Myocyte (in vitro differentiated cells): ENCODE data around the gene POLD4. TPM values are rescaled to one million over a fixed set of nuclear protein-coding genes. Genes with fewer than 3 reads are reported as not detected.

Experiments
- DNase-seq: peaks from one replicate; pipeline ENCODE4 v3.0.0-alpha.2; 2012; ENCODE audit warnings: low read depth
- total RNA-seq: library from RNA; depleted of rRNA; stranded (reverse); fragments of >200 nt; gene quantifications from 2 replicates; pipeline ENCODE4 v1.2.3, GENCODE V29; 2014

POLD4 gene
- total RNA-seq, 1 donor from 2014 or later, result 105 TPM

DNA sequence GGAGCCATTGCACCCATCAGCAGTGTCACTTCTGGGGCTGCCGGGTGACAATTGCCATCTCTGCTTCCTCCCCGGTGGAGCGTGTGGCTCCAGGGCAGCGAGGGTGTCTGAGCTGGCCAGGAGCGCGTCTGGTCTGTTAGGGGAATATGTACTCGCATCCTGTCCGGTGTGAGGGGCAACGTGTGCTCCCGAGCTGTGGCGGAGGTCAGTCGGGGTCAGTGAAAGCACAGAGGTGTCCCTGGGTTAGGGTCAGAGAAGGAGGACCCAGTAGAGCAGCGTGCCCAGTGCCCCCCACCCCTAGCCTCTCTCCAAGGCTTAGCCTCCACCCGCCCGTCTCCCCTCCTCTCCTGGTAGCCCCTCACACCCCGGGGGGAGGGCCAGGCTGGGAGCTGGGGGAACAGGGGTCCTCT is 18.6 kb upstream of the POLD4 start:
- no peak for DNase-seq

DNA sequence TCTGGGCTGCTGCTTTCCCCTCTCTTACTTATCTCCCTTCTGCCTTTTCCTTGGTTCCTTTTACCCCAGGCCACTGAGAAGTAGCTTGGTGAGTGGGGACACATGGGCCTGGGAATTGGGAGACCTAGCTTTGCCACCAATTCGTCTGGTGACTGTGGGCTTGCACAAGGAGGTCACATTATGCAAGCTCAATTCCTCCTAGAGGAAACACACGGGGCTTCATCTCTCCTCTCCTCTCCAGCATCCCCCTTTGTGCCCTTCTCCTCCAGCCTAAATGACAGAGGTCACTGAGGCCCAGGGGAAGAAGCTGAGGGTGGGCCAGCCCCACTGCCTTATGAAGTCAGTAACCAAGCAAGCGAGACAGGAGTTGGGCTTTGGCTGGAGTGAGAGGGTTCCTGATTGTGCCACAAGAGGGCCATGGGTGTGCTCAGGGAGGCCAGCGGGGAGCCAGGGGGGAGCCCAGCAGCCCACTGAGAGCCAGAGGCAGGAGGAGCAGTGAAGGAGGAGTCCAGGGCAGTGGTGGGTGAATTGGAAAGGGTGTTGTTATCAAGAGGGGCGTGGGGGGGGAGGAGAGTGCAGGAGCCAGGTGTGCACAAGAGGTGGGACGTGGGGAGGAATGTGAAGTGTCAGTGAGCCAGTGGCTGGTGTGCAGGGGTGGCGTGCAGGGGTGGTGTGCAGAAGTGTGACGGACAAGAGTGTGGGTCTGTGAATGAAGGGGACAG is 18.0 kb upstream of the POLD4 start:
- peak; percentile 54 for DNase-seq

DNA sequence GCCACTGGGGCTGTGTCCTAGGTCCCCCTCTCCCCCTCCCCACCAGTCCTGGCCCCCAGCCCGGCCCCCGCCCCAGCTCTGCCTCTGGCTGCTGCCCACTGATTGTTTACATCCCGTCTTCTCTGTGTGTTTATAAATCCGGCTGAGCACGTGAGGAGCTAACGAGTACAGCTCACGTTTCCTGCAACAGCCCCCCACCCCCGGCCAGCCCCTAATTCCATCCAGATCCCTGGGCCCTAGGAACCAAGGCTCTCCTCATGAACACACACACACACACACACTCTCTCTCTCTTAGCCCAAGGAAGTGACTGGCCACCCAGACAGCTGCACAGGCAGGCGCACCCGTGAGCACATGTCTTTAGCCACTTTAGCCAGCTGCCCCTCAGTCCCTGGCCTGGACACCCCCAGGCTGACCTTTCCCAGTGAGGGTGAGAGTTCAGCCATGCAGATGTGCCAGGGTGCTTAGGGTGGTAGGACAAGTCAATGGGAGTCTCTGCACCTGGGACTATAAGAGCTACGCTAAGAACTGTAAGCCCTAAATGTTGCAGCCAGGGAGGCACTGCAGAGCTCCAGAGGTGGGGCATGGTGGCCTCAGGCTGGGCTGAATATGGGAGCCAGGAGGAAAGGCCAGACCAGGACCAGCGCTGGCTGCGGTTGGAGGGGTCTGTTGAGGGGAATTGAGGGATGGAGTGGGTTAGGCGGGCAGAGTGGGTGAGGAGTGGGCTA is 17.2 kb upstream of the POLD4 start:
- peak; percentile 89 for DNase-seq

DNA sequence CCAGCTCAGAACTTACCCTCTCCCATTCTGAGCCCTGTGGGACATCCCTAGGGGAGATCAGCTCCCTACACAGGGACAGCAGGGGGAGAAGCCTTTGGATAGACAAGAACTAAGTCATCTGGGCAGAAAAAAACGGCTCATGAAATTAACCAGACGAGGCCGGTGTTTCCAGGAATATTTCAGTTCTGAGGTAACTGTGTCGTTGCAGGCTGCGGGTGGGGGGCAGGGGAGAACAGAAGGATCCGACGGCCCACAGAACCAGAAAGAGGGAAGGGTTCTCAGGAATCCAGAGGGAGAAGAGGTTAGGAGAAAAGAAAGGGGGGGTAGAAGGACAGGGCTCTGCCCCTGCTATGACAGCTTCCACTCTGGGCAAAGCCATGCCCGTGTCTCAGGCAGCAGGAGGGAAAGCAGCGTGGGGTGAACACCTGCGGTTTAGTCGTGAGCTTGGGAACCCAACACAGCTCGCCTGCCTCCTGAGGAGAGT is 16.5 kb upstream of the POLD4 start:
- no peak for DNase-seq

DNA sequence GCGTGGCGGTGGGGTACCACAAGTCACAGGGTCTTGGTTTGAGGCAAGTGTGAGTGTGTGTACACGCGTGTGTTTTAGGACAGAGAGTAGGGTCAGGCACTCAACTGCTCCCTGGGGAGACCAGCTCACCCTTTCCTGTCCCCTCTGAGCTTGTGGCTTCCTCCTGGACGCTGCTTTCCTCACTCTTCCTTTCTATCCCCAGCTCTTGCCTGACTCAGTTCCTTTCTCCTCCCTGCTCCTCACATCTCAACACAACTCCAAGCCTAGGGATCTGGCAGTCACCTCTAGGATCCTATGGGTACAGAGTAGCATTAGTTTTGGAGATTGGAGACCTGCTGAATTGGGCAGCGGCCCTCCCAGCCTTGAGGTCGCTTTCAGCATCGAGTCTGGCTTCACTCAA is 15.9 kb upstream of the POLD4 start:
- DNase-seq, result no peak

DNA sequence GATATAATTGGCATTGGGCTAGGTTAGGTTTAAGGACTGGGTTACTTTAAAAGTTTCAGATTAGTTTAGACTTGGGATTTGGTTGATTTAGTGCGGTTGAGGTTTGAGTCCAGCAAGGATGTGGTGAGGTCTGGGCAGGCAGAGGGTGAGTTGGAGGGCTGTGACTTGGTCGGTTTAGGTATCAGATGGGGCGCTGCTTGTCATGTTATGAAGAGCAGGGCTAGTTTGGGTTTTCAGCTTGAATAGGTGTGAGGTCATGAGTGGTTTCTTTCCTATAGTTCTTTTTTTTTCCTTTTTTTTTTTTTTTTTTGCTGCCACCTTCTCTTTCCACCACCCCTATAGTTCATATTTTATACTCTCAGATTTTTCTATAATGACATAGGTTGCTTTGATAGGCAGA is 15.3 kb upstream of the POLD4 start:
- no peak for DNase-seq

DNA sequence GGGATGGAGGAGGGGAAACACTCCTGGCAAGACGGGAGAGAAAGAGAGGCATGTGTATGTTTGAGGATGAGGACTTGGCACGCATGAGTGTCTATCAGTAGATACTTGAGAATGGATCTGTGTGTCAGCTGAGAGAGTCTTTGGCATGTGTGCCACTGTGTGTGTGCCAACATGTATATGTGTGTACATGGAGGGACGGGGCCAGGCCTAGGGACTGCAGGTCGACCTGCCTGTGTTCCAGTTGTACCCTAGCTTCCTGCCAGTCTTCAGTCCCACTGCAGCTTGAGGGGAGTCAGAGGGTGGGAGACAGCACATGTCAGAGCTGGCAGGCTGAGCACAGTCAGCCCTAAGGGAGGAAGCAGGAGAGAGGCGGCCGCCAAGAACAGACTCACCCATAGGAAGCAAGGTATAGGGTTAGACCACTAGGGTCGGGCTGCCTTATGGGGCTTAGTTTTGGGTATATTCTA is 14.4 kb upstream of the POLD4 start:
- DNase-seq, result no peak

DNA sequence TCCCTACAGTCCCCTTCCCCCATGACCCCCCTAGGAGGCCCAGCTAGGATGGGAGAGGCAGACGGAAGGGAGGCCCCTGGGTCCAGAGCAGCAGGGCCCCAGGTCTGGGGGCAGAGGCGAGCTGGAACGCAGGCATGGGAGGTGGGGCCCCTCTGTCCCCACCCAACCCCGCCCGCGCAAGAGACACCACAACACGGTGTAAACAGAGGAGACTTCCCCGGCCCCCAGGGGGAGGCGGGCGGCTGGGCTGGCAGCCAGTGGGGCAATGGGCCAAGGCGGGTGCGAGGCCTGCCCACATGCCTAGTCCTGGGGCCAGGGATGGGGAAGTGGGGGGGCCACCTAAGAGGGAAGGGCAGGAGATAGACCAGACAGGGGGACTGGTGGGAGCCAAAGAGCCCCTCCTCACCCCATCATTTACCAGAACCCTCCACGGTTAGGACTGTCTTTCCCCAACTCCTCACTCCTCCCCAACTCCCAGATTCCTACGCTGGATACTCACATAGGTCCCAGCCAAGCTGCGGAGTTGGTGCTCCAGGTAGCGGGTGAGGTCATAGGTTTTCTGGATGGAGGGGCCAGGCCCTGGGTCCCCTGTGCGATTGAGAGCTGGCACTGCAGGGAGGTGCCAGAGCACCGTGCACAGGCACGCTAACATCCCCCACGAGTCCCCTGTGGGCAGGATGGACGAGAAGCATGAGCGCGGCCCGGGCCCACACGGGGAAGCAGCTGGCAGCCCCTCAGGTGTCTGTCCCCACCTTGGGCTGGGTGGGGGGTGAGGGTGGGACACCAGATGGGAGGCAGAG is 13.8 kb upstream of the POLD4 start:
- DNase-seq, result no peak

DNA sequence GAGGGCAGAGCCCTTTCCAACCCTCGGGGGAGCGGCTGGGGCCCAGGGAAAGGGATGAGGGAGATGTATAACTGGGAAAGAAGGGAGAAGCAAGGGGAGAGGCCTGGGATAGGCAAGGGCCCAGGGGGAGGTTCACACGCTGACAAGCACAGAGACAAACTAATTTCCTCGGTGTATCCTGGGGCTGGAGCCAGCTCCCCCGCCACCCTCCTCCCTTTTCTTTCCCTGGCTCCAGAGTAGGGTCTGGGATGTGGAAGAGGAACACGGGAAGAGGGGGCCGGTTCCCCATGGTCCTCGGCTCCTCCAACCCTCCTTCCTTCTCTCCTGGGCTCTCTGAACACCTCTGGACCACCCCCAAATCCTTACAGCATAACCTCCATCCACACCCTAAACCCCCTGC is 13.2 kb upstream of the POLD4 start:
- DNase-seq, result no peak

DNA sequence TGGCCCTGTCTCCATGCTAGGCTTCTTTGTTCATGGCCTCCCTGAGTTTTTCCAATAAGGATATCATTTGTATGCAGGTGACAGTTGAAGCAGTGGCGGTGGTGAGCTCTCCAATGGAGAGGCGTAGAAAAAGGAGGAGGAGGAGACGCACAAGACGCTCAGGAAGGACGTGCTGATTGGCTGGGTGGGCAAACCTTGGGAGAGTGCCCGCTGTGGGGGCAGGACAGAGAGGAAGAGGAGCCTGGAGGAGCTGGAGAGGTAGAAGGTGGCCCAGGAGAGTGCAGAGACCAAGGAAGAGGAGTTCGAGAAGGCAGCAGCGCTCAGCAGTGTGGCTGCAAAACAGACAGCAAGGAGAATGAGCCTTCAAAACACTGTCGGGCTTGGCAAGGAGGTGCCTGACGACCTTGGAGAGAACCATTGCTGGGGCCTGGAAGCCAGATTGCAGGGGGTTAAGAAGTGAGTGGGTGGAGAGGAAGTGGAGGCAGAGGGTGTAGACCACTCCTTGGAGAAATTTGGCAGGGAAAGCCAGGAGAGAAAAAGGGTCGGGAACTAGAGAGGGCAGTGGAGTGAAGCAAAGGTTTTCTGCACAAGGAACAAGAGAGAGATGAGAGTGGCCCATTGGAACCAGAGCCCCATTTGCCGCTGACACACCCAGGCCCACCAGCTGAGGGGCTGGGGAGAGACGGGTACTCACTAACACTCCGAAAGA is 12.5 kb upstream of the POLD4 start:
- no peak for DNase-seq

DNA sequence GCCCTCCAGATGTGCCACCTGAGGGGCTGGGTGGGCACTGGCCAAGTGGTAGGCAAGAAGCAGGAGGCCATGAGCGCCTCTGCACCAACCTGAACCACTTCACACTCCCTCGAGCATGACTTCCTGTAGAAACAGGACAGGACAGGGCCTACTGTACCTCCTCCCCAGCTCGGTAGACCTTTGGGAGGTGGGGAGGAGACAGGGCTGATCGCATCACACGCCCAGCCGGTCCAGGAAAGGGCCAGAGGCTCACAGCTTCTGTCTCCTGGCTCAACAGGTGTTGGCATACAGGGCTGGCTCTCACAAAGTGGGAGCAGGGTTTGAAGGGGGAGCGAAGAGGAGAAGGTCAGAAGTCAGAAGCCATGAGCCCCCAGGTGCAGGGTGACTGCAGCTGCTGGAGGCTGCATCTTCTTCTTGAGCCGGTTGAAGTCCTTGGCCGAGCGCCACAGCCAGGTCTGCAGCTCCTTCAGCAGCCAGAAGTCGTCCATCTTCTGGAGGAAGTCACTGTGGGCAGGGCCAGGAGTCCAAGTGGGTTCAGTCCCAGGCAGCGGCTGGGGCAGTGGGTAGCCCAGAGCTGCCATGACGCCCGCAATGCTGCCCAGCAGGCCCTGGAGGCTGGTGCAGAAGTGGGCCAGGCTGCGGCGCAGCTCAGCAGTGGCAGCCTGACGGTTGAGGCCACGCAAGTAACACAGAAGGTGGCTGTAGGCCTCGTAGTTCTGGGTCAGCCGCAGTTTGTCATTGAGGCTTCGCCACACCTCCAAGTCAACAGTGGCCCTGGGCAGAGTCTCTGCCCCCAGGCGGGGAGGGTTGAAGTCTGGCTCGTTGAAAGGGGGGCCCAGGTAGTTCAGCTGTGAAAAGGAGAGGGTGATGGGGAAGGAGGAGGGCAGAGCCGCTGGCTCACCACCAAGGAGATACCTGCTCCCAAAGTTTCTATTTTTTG is 11.7 kb upstream of the POLD4 start:
- DNase-seq, result no peak

DNA sequence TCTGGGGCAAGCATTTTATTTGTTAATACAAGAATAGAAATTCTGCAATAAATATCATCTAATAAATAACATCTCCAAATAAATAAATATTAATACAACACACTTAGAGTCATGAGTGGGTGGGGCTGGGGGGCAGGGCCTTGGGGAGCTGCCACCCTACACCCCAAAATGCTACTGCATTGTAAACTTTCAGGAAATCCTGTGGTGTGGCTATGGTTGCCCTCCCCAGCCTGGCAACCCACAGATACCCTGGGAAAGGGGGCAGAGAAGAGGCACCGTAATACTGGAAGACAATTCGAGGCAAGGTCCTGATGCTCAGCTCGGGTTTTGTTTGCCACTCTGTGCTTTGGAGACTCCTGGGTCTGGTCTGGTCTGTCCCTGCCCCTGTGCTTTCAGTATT is 10.8 kb upstream of the POLD4 start:
- no peak for DNase-seq

DNA sequence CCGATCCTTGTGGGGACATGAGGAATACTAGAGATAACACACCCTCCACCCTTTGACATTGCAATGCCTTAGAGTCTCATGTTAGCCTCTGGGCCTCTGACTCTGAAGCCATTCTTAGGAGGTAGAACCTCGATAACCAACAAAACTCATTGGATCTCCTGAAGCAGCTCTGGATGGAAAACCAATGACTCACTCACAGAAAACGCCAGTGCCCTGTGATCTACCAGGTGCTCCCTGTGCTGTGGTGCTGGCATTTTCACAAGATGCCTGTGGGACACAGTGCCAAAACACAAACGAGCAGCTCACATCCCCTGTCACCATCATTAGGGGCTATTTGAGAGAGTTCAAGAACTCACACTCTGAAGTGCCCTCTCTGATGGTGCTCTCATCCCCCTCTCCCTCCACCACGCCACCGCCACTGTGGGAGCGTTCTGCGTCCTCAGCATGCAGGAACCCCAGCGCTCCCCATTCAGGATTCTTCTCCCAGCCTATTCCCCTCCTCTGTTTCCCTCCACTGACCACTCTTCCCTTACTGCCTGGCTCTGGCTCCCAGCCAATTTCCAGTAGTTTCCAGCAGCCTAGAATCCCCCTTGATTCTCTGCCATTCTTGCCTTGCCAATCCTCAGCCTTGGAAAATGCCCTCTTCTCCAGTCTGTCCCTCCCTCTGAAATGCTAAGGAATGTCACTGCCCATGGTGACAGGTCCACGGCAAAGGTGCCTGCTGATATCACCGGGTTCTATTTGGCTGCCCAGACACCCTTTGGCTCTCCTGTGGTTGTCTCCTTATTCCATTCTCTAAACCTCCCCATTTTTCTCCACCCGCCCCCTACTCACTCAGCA is 4.7 kb upstream of the POLD4 start:
- peak; percentile 83 for DNase-seq

DNA sequence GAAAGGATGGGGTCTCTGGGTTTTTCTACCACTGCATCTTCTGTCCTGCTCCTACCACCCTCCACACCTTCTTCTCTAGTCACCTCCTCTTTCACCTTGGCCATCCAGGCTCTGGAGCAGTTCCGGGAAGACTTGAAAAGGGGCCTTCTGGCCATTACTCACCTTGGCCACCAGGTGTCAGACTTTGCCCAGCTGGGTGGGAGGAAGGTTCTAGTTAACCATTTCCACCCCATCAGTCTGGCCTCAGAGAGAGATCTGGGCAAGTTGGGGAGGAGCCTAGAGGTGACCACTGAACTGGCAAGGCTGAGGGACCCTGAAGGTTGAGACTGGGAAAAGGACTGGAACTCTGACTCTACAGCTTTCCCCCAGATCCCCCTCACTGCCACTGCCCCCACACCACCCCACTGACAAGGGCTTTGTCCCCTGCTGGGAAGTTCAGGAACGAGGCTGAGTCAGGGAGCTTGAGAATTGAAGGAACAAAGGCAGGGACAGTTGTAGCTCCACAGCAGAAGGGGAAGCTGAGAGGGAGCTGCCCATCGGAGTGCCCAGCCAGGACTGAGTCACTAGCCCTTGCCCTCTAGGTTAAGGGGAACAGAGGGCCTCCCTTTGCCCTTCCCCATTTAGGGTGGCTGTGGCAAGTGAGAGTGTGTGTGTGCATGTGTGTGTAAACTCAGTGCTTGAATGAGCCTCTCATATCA is 3.7 kb upstream of the POLD4 start:
- peak; percentile 88 for DNase-seq

DNA sequence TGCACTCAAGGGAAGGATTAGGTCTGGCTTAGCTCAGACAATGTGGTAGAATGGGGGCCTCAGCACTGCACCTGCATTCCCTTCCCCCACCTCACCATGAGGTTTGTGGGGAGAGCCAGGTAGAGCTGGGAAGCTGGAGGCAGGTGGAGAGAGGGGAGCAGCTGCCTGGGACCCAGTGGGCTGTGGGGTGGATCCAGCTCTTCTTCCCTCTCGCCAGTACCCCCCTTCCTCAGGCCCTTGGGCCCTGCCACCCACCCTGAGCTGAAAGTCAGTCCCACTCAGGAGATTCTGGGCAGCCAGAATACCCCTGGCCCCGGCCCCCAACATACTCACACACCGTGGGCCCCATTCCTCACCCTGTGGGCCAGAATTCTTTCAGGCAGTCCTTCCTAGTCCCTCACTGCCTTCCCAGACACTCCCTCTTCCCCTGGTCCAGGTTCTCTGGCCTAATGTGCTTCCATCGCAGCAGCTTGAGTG is 3.1 kb upstream of the POLD4 start:
- no peak for DNase-seq

DNA sequence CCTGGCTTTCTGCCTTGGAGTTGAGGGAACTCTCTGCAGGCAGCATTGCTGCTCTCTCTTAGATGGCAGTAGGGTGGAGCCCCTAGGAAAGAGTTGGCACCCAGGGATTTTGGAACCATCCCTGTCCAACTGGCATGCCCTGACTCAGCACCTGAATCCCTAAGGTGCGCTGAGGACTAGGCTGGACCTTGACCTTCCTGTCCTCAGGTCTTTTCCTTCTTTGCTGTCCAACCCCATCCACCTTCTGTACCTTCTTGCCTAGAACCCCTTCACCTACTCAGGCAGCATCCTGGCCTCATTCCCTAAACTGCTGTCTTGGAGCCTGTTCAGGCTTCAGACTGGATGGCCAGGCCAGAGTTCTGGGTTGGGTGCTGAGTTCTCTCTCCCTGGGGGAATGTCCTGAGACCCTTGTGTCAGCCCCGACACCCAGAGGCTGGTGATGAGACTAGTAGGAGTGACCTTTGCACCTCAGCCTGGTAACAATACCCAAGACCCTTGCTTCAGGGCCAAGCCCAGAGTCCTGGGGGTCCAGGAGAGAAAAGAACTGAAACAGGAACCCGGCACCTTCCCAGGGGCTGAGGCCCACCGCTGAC is 2.5 kb upstream of the POLD4 start:
- no peak for DNase-seq

DNA sequence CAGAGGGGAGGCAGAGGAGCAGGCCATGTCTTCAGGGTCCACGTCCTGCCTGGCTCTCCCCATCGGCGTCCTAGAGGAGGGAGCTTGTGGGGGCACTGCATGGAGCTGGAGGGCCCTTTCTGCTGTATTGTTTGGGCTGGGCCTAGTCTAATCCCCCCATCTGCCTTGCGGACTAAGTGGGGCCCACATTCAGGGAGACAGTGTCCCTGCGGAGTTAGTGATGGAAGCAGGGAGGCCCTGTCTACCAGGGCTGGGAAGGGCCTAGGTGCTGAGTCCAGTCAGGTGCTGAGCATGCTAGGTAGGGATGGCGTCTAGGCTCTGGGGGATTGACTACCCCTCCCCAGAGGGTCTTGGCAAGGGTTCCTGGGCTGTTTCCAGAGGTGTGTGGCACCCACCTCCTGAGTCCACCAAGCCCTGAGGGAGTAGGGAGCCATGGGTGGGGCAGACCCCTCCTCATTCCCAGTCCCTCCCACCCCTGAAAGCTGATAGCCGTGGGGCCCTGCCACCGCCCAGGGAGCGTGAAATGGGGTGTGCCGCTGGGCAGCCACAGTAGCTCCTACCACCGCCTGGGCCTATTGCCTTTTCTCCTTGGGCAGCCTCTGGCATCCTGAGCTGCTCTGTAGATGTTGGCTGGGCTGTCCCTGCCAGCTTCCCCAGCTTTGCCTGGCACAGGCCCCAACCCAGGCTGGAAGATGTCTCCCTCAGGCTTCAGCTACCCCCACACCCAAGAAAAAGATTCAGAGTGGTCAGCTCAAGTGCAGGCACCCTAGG is 1.9 kb upstream of the POLD4 start:
- DNase-seq, result peak; percentile 43
